ENCODE data around the gene CLMP.
"Not testable (repeated sequence)": the region's sequence is repeated elsewhere in the genome, so short reads cannot be mapped to it uniquely, and the experiment has no call there.

CLMP gene

DNA sequence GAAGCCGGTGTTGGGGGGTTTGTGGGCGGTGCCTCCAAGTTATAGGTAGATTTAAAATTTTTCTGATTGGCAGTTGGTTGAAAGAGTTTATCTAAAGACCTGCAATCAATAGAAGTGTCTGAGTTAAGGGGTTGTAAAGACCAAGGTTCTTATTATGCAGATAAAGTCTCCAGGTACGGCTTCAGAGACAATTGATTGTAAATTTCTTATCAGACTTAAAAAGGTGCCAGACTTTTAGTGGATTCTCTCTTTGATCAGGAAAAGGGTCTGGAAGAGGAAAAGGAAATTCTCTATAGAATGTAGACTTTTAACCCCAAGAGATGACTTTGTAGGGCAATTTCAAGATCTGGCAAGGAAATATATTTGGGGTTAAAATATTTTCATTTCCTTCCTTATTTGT lies 25.2 kb downstream of the CLMP start:
- DNase-seq (ENCODE audit: low spot score) (no peak), FAIRE-seq (no peak)

DNA sequence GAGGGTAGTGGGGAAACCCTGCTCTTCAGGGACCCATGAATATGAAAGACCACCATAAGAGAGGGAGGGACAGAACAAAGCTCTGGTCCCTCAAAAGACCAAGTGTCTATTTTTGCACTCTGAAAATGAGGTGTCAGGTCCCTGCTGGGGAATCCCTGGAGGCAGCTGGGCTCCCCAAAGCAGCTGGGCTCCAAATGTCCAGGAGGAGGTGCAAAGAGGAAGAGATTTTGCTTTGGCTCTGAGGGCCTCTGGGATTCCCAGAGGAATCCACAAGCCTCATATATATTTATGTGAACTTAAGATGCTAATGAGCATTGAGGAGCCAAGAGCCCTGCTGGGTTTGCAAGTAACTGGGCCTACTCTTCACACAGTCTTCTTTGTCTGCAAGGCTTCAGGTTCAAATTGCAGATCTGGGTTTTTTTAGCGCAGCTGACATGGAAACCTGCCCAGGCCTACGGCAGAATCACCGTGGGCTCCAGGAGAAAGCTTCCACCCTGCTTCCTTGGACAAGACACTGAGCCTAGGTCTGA lies 26.0 kb downstream of the CLMP start:
- DNase-seq (ENCODE audit: low spot score) = no peak
- FAIRE-seq = no peak

DNA sequence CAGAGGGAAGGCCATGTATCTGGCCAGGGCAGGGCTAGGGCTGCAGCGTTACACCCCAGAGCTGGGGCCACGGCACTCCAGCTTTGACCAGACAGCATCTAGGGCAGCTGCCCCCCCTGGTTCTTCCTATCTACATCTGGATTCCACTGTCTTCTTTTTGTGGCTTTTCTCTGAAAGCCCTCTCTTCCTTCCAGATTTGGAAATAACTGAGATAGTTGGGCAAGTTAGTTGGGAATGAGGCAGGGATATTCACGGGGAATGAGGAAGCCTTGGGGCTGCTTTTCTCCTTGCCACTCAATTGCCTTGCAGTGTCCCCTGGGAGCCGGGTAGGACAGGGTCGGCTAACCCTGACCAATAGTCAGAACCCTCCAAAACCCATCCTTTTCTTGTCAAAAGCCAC lies 26.8 kb downstream of the CLMP start:
- no peak for FAIRE-seq

DNA sequence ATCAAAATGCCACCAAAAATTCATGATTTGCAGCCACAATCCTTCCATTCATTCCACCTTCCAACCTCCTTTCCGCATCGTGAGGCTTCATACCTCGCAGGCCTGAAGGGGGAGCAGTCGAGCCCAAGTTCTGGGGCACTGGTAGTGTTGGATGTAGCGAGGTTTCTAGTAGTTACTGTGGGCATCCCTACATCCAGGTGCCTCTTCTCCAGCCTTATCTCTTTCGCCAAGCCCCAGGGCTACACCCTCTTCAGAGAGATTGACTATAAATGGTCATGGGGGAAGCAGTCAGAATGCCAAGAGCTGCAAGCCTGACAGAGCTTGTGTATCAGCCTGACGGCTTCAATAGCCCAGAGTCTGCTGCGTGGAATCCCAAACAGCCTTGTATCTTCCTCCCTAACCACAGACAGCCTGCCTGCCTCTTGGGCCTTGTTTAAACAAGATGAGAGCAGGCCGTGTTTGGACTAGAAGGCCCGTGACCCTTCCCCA lies 28.9 kb downstream of the CLMP start:
- FAIRE-seq = no peak

More for the DNA sequence above, 26.8 kb downstream of the CLMP start:
- no peak for DNase-seq (ENCODE audit: low spot score)

DNA sequence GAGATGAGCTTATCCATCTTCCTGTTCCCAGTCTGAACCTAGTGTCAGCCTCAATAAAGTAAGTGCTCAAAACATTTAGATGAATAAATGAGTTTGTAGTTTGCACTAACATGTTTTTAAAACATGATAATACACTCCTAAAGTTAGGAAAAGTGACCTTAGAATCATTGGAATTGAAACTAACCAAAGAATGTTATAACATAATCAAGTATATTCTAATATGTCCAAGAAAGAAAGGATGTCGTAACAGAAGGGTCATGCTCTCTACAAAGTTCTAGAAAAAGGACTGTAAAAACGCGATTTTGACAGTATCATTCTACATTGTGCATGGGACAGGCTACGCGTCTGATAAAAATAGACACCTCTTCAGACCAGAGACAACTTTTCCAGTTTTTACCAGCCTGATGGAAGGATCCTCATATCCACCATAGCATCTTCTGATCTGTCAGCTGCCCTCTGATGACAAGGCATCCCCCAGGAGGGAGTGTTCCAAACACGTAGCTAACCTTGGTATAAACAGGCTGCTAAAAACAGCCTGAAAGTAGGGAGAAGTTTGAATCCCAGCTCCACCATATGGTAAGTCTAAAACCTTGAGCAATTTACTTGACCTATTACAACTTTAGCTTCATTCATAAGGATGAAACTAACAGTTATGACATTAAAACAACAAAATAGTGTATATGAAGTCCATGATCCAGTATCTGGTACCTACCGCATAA lies 30.2 kb downstream of the CLMP start:
- DNase-seq (ENCODE audit: low spot score) = no peak
- FAIRE-seq = no peak

More for the DNA sequence above, 28.9 kb downstream of the CLMP start:
- no peak for DNase-seq (ENCODE audit: low spot score)

DNA sequence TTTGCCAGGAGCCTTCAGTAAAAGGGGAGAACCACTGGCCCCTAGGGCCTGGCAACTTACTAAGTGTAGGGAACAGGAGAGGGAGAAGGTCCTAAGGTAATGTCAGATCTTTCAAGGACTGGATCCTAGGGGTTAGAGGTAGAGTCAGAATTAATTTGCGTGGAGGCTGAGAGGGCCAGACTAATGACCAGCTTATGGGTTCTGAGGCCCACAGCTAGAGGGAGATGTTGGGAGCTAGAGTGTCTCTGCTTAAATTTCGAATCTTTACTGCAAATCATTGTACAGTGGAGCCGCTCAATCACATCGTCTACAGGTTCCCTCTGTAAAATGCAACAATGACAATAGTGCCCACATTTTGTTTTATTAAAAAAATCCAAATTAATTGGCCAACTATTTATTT lies 31.4 kb downstream of the CLMP start:
- FAIRE-seq (no peak), DNase-seq (ENCODE audit: low spot score) (no peak)

DNA sequence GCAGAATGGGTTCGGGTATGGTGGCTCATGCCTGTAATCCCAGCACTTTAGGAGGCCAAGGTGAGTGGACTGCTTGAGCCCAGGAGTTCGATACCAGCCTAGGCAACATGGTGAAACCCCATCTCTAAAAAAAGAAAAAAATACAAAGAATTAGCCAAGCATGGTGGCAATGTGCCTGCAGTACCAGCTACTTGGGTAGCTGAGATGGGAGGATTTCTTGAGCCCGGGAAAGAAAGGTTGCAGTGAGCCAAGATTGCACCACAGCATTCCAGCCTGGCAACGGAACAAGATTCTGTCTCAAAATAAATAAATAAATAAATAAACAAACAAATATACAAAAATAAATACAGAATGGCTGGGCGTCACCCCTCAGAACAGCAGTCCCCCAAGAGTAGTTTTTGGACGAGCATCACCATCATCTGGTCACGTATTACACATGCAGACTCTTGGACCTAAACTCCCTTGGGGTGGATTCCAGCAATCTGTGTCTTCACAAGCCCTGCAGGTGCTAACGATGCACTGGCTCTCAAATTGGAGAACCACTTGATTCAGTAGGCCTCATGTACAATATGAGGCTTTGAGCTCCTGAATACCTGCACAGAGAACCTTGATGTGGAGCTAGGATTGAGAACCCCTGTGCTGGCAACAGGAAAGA lies 33.5 kb downstream of the CLMP start:
- DNase-seq (ENCODE audit: low spot score) (no peak), FAIRE-seq (no peak)

DNA sequence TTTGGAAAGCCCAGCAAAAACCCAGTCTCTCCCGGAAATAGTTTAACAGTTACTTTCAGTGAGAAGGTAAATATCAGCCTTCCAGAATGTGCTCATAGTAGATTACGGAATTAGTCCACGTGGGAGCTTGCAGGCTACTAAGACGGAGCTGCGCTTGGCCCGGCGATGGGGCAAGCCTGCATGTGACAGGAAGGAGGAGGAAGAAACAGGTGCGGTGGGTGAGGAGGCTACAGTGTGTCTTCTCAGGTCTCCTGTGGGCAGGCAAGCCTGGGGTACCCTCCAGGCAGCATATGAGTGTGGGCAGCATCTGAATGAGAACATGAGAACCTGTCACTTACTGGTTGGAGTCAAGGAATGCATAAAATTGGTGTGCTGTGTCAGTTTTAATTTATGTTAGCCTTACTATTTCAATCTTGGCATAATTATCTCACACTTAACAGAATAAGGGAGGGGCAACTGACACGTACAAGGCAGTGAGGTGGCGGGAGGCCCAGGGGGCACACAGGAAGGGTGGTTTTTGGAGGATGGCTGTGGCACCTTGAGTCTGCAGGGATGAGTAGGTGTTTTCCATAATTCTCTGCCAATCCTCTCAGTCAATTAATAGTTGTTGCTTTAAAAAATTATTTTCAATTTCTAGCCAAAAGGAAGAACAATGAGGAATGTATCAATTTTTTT lies 35.7 kb downstream of the CLMP start:
- FAIRE-seq (no peak), DNase-seq (ENCODE audit: low spot score) (no peak)

DNA sequence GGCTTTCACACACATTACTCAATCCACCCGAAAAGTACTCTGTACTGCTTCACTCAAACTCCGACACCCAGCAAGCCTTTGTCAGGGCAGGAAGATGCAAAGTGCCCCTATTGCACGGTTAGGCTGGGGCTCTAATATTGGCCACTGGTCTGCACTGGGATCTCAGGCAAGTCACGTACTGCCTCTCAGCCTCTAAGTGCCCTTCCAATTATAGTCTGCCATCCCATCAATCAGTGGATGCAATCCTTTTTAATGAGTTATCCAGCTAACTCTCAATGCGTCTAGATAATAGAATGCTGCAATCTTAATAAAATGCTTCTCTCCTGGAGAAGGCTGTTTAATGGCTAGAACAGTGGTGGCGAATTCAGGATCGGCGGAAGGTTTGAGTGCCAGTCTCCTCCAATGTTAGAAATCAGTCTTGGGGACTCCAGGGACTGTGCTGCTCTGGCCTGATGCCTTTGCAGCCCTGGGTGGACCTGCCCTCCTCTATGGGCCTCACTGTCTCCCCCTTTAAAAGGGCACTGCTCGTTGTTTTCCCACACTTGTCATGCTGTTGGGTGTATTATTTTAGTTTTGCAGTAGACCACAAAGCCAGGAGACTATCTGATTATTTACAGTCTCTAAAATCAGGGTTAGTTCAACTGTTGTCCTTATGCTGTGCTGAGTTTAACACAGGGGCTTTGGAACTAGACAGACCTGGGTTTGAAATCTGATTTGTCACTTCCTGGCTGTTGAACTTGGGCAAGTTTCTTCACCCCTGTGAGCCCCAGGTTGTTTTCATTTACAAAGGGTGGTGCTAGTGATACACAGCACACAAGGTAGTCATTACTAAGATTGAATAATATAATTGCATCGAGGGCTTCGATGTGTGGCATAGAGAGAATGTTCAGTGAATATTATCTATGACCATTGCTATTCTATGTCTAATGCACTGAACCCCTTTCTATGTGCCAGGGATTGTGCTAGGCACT lies 36.7 kb downstream of the CLMP start:
- DNase-seq (ENCODE audit: low spot score) (no peak), FAIRE-seq (no peak)

DNA sequence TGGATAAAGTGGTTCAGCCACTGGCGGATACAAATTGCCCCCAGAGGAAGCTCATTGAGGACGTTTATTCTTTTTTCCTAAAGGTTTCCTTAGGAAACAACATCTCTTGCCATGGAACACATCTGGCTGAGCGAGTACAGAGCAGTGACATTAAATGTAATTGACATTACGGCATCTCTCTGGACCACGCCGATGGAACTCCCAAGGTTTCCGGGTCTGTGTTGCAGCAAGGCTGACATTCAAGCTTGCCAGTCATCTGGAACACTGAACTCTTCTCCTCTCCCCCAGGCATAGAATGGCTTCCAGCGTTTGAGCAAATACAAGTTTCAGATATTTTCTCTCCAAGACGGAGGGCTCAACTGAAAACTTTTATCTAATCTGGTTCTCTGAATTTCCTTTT lies 42.1 kb downstream of the CLMP start:
- DNase-seq (ENCODE audit: low spot score) (no peak), FAIRE-seq (no peak)

DNA sequence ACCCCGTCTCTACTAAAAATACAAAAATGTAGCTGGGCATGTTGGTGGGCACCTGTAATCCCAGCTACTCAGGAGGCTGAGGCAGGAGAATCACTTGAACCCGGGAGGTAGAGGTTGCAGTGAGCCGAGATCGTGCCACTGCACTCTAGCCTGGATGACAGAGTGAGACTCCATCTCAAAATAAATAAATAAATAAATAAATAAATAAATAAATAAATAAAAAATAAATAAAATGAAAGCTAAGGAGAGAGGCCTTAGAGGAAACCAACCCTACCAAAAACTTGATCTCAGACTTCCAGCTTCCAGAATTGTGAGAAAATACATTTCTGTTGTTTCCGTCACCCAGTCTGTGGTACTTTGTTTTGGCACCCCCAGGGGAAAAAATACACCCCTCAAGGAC lies 42.7 kb downstream of the CLMP start:
- not testable (repeated sequence) for FAIRE-seq; DNase-seq (ENCODE audit: low spot score)

DNA sequence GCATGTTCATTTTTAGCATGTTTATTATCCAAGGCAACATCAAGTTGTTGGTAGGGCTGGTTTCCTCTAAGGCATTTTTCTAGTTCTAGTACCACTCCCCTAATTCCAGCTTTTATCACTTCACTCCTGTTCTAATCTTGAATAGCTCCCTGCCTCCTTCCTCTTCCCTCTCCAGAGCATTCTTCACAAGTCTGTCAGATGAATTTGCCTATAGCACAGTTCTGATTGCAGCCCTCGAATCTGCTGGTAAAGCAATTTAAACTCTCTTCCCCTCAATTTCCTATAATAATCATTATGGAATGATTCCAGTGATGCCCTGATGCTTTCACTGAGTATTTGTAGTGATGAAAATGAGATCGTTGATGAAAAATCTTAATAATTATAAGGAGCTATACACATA lies 43.3 kb downstream of the CLMP start:
- DNase-seq (ENCODE audit: low spot score) = no peak
- FAIRE-seq = no peak

DNA sequence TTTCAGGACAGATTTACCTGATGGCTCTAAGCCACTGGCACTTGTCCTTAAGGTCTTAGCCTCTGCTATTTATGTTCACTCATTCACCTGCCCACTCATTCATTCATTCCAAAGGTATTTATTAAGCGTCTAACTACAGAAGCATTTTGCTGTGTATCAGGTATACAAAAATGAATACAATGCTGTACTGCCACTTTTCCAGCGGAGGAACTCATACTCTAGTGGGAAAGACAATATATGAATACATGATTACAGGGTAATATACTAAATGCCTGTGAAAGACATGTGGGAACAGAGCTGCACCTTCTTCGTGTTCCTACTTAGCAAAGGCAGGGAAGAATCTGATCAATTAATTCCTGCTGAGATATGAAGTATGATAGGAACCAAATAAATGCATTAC lies 43.7 kb downstream of the CLMP start:
- FAIRE-seq = no peak
- DNase-seq (ENCODE audit: low spot score) = no peak

DNA sequence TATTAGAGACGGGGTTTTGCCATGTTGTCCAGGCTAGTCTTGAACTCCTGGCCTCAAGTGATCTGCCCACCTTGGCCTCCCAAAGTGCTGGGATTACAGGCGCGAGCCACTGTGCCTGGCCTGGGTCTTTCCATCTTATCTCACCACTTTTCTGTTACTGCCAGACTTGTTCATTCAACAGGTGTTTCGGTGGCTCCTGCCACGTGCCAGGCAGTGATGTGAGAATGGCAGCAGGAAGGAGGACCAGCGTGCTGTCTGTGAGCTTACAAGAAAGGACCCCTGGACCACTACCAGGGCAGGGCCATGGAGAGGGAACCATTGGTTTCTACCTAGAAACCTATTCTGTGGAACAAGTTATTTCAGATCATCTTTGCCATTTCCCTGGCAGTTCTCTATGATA lies 44.2 kb downstream of the CLMP start:
- no peak for FAIRE-seq
- no peak for DNase-seq (ENCODE audit: low spot score)

DNA sequence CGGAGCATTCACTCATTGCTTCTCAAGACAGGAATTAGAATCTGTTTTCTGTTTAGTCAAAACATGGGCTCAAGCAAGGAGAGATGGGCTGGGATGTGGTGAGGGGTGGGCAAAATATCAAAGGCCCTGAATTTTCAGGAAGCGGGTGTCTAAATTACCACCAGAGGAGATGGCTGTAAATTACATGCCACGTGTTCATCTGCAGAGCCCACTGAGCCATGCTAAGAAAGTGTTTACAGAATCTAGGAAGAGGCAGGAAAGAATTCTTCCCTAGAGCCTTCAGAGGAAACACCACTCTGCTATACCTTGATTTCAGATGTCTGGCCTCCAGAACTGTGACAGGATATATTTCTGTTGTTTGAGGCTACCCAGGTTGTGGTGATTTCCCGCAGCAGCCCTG lies 46.1 kb downstream of the CLMP start:
- DNase-seq (ENCODE audit: low spot score) = no peak
- FAIRE-seq = no peak

DNA sequence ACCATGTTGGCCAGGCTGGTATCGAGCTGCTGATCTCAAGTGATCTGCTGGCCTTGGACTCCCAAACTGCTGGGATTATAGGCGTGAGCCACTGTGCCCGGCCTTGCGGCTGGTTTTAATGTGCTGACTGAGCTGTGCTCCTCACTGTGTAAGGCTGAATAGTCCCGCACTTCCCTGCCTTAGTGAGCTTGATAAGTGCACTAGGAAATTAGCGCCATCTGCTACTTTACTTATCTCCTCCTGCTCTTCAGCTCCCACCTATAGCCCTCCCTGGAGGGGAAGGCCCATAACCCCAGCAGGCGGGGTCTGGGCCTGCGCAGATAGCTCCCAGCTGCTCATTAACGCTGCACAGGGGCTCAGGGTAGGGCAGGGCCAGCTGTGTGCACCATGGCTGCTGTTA lies 49.4 kb downstream of the CLMP start:
- DNase-seq (ENCODE audit: low spot score) (peak; percentile 6), FAIRE-seq (no peak)

DNA sequence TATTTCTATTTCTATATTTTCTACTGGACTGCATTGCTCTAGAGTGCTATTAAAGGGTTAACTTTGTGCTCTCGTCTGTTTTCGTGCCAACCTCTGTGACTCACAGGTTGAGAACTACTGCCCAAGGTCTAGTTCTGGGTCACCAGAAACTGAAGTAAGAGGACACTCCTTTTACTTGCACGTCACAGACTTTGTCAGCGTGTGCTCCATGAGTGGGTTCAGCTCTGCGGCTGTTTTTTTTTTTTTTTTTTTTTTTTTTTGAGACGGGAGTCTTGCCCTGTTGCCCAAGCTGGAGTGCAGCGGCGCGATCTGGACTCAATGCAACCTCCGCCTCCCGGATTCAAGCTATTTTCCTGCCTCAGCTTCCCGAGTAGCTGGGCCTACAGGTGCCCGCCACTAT lies 49.8 kb downstream of the CLMP start:
- DNase-seq (ENCODE audit: low spot score) (peak; percentile 89), FAIRE-seq (no peak)

DNA sequence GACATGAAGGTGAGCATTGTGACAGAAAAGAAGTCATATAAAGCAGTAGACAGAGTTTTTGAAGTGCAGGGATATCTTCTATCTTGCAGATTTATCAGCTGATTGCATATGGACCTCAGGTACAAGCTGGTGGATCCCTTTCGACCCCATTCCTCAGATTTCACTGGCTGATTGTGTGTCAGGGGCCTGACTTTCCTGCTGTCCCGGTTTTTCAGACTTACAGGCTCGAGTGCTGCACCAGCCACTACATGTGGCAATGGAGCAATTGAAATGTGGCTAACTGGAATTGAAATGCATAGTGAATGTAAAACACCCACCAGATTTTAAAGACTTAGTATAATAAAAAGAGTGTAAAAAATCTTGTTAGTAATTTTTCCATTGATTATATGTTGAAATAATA lies 50.3 kb downstream of the CLMP start:
- FAIRE-seq (no peak), DNase-seq (ENCODE audit: low spot score) (no peak)

DNA sequence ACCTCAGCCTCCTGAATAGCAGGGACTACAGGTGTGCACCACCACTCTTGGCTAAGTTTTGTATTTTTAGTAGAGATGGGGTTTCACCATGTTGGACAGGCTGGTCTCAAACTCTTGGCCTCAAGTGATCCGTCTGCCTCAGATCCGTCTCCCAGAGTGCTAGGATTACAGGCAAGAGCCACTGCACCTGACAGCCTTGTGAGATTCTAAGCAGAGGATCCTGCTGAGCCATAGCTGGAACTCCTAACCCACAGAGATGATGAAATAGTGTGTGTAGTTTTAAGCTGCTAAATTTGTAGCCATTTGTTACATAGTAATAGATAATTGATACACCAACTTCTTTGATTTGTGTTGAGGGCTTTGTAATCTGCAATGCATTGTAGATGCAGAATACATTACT lies 51.1 kb downstream of the CLMP start:
- FAIRE-seq (no peak), DNase-seq (ENCODE audit: low spot score) (no peak)

DNA sequence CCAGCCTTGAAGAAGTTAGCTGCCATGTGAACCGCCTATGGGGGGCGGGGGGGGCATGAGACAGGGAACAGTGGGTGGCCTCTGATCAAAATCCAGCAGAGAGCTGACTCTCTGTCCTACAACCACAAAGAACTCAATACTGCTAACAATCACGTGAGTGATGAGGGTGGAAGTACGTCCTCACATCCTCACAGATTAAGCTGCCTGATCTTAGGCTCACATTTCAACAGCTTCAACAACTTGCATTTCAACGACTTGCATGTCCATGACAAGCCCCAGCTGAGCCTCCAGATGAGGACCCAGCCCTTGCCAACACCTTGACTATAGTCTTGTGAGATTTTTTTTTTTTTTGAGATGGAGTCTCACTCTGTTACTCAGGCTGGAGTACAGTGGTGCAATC lies 51.6 kb downstream of the CLMP start:
- no peak for DNase-seq (ENCODE audit: low spot score)
- no peak for FAIRE-seq

DNA sequence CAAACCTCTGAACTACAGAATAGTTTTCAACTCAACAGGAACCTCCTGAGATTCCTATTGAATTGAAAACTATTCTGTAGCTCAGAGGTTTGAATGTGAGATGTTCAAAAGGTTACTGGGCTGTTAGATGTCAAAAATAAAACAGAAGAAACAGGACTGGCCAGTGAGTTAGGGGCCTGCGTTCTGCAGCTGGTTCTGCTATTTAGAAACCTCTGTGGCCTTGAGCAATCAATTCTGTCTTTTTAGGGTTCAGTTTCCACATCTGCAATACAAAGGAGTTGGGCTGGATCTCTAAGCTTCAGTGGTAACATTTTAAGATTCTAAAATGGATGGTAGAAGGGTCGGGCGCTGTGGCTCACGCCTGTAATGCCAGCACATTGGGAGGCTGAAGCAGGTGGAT lies 55.8 kb downstream of the CLMP start:
- no peak for FAIRE-seq
- no peak for DNase-seq (ENCODE audit: low spot score)
